Measurements from ENCODE around the gene TRMT11. TPM values are rescaled to one million over a fixed set of nuclear protein-coding genes. Genes with fewer than 3 reads are reported as not detected.

Gene TRMT11
- total and polyA plus RNA-seq, 2 experiments from 2014 or later, result 21.0 to 24.2 TPM

DNA sequence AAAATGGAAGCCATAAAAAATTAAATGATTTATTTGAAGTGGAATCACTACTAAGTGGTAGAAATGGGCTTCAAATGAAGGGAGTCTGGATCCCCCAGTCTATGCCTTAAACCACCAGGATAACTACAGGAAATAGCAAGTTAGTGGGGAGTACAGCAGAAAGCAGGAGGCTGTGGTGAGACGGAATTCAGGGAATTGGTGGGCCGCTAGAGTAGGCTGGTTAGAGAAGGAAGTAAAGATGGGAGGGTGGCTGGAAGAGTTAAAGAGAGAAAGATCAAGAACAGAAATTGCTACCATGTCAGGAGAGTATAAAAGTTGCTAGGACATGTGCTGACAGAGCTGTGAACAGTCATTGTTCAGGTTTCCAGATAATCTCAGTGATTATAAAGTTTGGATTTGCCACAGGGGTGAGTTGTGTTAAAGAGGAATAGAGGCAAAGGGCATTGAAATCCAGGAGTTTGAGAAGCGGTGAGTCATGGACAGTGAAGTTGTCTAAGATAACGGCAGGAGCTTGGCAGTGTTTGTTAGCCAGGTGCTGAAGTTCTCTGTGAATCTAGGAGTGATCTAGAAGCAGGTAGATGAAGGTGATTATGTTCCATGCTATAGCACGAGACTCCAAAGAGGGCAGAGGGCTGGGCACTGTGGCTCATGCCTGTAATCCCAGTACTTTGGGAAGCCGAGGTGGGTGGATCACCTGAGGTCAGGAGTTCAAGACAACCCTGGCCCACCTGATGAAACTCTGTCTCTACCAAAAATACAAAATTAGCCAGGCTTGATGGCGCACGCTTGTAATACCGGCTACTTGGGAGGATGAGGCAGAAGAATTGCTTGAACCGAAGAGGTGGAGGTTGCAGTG, 43.4 kb upstream of the TRMT11 start:
- no peak overlapping the region for H3K4me3 ChIP-seq
- H3K4me2 ChIP-seq (ENCODE audit: unreplicated experiment), result no peak overlapping the region
- H3K9ac ChIP-seq, result no peak overlapping the region
- H3K36me3 ChIP-seq (ENCODE audit: low read depth), result no peaks in the 10 kb centered on the region
- no peaks in the 10 kb centered on the region for H3K9me3 ChIP-seq (ENCODE audit: low read depth)
- peaks cover 52% of the 10 kb centered on the region for H3F3A ChIP-seq (ENCODE audit: insufficient read depth)
- H3K27me3 ChIP-seq (replicated peaks; ENCODE audit: insufficient read depth), result no peaks in the 10 kb centered on the region
- TF ChIP-seq EZH2phosphoT487 (IDR thresholded peaks at IDR 0.05; ENCODE audit: insufficient read depth, low read depth) (no peak), EZH2 (IDR thresholded peaks at IDR 0.05; ENCODE audit: insufficient read depth, poor library complexity, severe bottlenecking) (no peak)
- no peaks in the 10 kb centered on the region for H4K20me1 ChIP-seq (ENCODE audit: insufficient read depth)
- H3K79me2 ChIP-seq (ENCODE audit: insufficient read depth), result no peaks in the 10 kb centered on the region
- H2AFZ ChIP-seq, result no peak overlapping the region
- H3K27ac ChIP-seq, result no peak overlapping the region
- in situ Hi-C loops (cut with MboI), result no loop called here
- 84 to 85% methylated on average over 10 of the region's 10 CpGs for WGBS, 2 experiments (ENCODE audit: low coverage in 1 of 2, low lambda C conversion rate in 2 of 2, missing lambda C conversion rate in 2 of 2)
- peak; percentile 14 for DNase-seq
- no peaks in the 10 kb centered on the region for H3K9me2 ChIP-seq (ENCODE audit: insufficient read depth)
- H3K4me1 ChIP-seq (ENCODE audit: insufficient read depth), result peaks cover 56% of the 10 kb centered on the region

DNA sequence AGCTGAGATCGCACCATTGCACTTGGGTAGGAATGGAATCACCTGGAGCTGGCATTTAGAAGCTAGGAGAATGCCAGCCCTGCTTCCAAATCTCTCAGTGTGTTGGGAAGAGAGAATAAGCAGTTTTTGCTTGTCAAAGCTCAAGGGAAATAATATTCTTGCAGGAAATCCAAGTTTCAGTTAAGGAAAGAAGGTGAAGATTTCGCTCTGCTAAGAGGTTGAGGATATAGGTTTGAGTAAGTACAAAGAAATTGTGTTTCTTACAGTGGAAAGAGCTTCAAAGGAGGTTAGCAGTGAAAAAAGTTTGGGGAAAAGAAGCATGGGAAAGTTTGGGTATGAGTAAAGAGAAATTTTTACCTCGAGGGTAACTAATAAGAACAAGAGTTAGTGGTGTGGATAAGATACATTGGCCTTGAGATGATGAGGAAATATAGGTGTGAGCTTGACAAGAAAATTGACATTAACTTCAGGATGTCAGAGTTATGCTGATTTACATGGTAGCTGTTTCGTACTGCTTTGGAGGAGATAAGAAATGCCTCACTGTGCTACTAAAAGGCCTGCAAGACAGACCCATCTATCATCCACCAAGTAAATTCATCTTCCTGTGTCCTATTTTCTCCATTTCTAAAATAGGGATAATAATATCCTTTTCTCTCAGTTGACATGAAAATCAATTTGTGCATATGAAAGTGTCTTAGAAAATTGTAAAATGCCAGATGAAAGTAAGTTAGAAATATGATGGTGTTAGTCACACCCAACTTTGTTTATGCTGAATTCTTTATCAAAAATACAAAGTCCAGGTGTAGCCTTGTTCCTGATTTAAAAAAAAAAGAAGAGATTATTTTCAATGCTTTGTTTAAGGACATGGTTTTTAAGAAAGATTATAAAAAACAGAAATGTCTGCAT, 42.6 kb upstream of the TRMT11 start:
- Histone ChIP-seq H3K9me2 (ENCODE audit: insufficient read depth) (no peaks in the 10 kb centered on the region), H3K4me2 (ENCODE audit: unreplicated experiment) (peak overlapping the region; percentile 4), H3K9ac (no peak overlapping the region), H3K4me3 (no peak overlapping the region), H3K4me1 (ENCODE audit: insufficient read depth) (peaks cover 59% of the 10 kb centered on the region), H3K79me2 (ENCODE audit: insufficient read depth) (no peaks in the 10 kb centered on the region), H3K36me3 (ENCODE audit: low read depth) (no peaks in the 10 kb centered on the region), H2AFZ (peak overlapping the region; percentile 50; the same call in 1 of the 2 replicates), H4K20me1 (ENCODE audit: insufficient read depth) (no peaks in the 10 kb centered on the region), H3K27ac (peak overlapping the region; percentile 66), H3K9me3 (ENCODE audit: low read depth) (no peaks in the 10 kb centered on the region), H3K27me3 (replicated peaks; ENCODE audit: insufficient read depth) (no peaks in the 10 kb centered on the region), H3F3A (ENCODE audit: insufficient read depth) (peaks cover 52% of the 10 kb centered on the region)
- DNase-seq, result no peak
- TF ChIP-seq EZH2phosphoT487 (IDR thresholded peaks at IDR 0.05; ENCODE audit: insufficient read depth, low read depth) (no peak), EZH2 (IDR thresholded peaks at IDR 0.05; ENCODE audit: insufficient read depth, poor library complexity, severe bottlenecking) (no peak)
- in situ Hi-C loops (cut with MboI), result no loop called here
- WGBS, 2 experiments (ENCODE audit: low coverage in 1 of 2, low lambda C conversion rate in 2 of 2, missing lambda C conversion rate in 2 of 2), result 91 to 92% methylated on average over 4 of the region's 4 CpGs

DNA sequence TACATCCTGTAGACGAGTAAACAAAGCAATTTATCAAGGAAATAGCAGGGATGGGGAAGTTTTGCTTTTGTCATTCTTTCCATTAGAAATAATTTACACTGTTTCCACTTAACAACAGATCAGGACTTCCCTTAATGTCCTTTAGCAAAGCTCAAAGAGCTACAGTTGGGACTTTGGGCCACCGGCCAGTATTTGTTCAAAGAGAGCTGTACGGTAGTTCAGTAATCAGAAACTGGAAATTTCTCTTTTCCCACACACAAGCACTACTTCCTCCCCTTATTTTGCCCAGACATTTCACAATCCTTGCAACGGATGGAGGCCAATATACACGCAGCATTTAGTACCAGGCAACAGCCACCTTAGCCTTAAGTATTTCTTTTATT, 41.9 kb upstream of the TRMT11 start:
- peak overlapping the region; percentile 50; the same call in 1 of the 2 replicates for H2AFZ ChIP-seq
- peak overlapping the region; percentile 4 for H3K4me2 ChIP-seq (ENCODE audit: unreplicated experiment)
- H4K20me1 ChIP-seq (ENCODE audit: insufficient read depth), result no peaks in the 10 kb centered on the region
- in situ Hi-C loops (cut with MboI), result no loop called here
- DNase-seq, result peak; percentile 61
- H3K79me2 ChIP-seq (ENCODE audit: insufficient read depth), result no peaks in the 10 kb centered on the region
- peaks cover 59% of the 10 kb centered on the region for H3K4me1 ChIP-seq (ENCODE audit: insufficient read depth)
- WGBS, 2 experiments (ENCODE audit: low coverage in 1 of 2, low lambda C conversion rate in 2 of 2, missing lambda C conversion rate in 2 of 2), result 14 to 20% methylated on average over 5 of the region's 5 CpGs
- no peak overlapping the region for H3K9ac ChIP-seq
- no peaks in the 10 kb centered on the region for H3K36me3 ChIP-seq (ENCODE audit: low read depth)
- TF ChIP-seq EZH2phosphoT487 (IDR thresholded peaks at IDR 0.05; ENCODE audit: insufficient read depth, low read depth), result no peak
- no peak for TF ChIP-seq EZH2 (IDR thresholded peaks at IDR 0.05; ENCODE audit: insufficient read depth, poor library complexity, severe bottlenecking)
- no peaks in the 10 kb centered on the region for H3K9me2 ChIP-seq (ENCODE audit: insufficient read depth)
- H3K9me3 ChIP-seq (ENCODE audit: low read depth), result no peaks in the 10 kb centered on the region
- H3K4me3 ChIP-seq, result no peak overlapping the region
- no peaks in the 10 kb centered on the region for H3K27me3 ChIP-seq (replicated peaks; ENCODE audit: insufficient read depth)
- peaks cover 52% of the 10 kb centered on the region for H3F3A ChIP-seq (ENCODE audit: insufficient read depth)
- peak overlapping the region; percentile 66 for H3K27ac ChIP-seq

DNA sequence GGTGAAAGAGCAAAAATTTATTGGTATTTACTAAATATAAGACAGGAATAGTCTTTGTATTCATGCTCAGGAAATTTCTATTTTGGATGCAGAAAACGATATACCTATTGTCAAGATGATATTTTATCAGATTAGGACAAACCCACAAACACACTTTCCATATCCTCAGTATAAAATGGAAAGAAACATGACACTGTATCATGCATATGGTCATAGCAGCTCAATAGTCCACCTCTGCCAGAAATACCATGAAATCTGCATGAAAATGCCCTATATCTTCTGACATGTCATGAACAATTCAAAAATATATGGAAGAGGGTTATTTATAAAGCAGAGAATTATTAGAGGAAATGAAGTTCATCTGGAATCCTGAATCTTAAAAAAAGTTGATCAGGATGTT, 41.4 kb upstream of the TRMT11 start:
- peaks cover 61% of the 10 kb centered on the region for H3K4me1 ChIP-seq (ENCODE audit: insufficient read depth)
- H3K9me3 ChIP-seq (ENCODE audit: low read depth), result no peaks in the 10 kb centered on the region
- peaks cover 52% of the 10 kb centered on the region for H3F3A ChIP-seq (ENCODE audit: insufficient read depth)
- in situ Hi-C loops (cut with MboI), result no loop called here
- no peak for TF ChIP-seq EZH2phosphoT487 (IDR thresholded peaks at IDR 0.05; ENCODE audit: insufficient read depth, low read depth)
- no peak for TF ChIP-seq EZH2 (IDR thresholded peaks at IDR 0.05; ENCODE audit: insufficient read depth, poor library complexity, severe bottlenecking)
- no peak overlapping the region for H3K9ac ChIP-seq
- no peaks in the 10 kb centered on the region for H3K79me2 ChIP-seq (ENCODE audit: insufficient read depth)
- no peaks in the 10 kb centered on the region for H4K20me1 ChIP-seq (ENCODE audit: insufficient read depth)
- H2AFZ ChIP-seq, result no peak overlapping the region
- H3K4me2 ChIP-seq (ENCODE audit: unreplicated experiment), result peak overlapping the region; percentile 36
- no peaks in the 10 kb centered on the region for H3K27me3 ChIP-seq (replicated peaks; ENCODE audit: insufficient read depth)
- H3K27ac ChIP-seq, result peak overlapping the region; percentile 66
- 86 to 93% methylated on average over 1 of the region's 1 CpG for whole genome bisulfite sequencing, 2 experiments (ENCODE audit: low coverage in 1 of 2, low lambda C conversion rate in 2 of 2, missing lambda C conversion rate in 2 of 2)
- H3K4me3 ChIP-seq, result no peak overlapping the region
- H3K36me3 ChIP-seq (ENCODE audit: low read depth), result no peaks in the 10 kb centered on the region
- no peaks in the 10 kb centered on the region for H3K9me2 ChIP-seq (ENCODE audit: insufficient read depth)
- DNase-seq, result no peak
